ENCODE data around the gene TERT.
"Not testable (repeated sequence)": the region's sequence is repeated elsewhere in the genome, so short reads cannot be mapped to it uniquely, and the experiment has no call there.

Gene TERT

DNA sequence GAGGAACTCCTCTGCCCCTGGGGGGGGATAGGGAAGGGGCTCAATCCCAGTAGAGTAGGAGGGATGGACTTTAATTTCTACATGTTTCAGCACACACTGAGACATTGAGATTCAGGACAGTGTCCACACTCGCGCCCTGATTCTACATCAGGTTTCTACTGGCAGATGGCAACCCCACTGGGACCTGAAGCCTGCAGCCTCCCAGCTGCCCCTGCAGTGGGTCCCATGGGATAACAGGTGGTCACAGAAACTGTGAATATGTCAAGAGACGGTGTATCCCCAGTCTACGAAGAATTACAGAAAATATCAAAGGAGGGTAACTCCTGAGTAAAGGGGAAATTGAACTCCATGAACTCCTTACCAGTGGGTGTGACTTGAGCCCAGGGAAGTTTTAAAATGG lies 2.4 kb upstream of the TERT start:
- H3K4me3 ChIP-seq (ENCODE audit: low read depth, low read length): no peak overlapping the region

DNA sequence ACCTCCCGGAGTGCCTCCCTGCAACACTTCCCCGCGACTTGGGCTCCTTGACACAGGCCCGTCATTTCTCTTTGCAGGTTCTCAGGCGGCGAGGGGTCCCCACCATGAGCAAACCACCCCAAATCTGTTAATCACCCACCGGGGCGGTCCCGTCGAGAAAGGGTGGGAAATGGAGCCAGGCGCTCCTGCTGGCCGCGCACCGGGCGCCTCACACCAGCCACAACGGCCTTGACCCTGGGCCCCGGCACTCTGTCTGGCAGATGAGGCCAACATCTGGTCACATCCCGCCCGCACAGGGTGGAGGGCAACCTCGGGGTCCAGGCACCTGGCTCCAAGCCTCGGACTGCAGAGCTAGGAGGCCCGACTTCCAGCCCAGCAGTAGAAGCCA lies 776 bp upstream of the TERT start:
- H3K4me3 ChIP-seq (ENCODE audit: low read depth, low read length): peak overlapping the region; percentile 47

DNA sequence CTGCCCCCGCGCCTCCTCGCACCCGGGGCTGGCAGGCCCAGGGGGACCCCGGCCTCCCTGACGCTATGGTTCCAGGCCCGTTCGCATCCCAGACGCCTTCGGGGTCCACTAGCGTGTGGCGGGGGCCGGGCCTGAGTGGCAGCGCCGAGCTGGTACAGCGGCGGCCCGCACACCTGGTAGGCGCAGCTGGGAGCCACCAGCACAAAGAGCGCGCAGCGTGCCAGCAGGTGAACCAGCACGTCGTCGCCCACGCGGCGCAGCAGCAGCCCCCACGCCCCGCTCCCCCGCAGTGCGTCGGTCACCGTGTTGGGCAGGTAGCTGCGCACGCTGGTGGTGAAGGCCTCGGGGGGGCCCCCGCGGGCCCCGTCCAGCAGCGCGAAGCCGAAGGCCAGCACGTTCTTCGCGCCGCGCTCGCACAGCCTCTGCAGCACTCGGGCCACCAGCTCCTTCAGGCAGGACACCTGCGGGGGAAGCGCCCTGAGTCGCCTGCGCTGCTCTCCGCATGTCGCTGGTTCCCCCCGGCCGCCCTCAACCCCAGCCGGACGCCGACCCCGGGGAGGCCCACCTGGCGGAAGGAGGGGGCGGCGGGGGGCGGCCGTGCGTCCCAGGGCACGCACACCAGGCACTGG lies 548 bp downstream of the TERT start:
- H3K4me3 ChIP-seq (ENCODE audit: low read depth, low read length): peak overlapping the region; percentile 55

DNA sequence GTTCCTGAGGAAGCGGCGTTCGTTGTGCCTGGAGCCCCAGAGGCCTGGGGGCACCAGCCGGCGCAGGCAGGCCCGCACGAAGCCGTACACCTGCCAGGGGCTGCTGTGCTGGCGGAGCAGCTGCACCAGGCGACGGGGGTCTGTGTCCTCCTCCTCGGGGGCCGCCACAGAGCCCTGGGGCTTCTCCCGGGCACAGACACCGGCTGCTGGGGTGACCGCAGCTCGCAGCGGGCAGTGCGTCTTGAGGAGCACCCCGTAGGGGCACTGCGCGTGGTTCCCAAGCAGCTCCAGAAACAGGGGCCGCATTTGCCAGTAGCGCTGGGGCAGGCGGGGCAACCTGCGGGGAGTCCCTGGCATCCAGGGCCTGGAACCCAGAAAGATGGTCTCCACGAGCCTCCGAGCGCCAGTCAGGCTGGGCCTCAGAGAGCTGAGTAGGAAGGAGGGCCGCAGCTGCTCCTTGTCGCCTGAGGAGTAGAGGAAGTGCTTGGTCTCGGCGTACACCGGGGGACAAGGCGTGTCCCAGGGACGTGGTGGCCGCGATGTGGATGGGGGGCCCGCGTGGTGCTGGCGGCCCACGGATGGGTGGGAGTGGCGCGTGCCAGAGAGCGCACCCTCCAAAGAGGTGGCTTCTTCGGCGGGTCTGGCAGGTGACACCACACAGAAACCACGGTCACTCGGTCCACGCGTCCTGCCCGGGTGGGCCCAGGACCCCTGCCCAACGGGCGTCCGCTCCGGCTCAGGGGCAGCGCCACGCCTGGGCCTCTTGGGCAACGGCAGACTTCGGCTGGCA lies 1.3 kb downstream of the TERT start:
- H3K4me3 ChIP-seq (ENCODE audit: low read depth, low read length): no peak overlapping the region

DNA sequence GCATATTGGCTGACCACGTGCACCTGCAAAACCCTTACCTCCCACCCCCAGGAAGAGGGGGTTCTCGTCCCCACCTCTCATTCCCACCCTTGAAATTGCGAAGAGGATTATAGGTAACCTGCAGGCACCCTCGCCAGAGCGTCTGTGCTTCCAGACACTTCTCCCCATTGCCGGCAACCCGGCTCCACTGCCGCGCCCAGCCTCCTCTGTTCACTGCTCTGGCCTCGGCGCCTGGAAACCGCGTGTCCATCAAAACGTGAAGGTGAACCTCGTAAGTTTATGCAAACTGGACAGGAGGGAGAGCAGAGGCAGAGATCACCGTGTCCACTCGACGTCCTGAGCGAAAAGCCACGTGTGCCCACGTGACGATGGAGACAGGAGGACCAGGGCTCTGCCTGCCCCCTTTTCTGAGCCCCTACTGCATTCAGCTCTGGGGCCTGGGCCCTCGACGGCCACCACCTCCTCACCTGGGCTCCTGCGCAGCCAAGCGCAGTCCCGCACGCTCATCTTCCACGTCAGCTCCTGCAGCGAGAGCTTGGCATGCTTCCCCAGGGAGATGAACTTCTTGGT lies 1.9 kb downstream of the TERT start:
- H3K4me3 ChIP-seq (ENCODE audit: low read depth, low read length): no peak overlapping the region

DNA sequence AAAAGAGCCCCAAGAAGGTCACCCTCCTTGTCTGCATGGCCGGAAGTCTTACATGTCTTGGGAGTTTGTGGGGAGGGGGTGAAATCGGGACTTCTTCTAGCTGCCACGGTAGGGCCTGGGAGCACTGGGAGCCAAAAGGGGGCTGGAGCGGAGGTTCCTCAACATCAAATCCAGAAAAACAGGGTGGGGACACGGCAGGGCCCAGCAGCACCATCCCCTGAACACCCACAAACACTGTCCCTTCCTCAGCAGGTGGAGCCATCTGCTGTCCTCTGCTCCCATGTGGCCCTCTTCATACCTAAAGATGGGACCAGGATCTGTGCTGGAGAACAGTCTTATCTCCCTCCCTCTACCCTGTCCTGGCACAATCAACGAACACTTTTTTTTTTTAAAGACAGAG lies 2.7 kb downstream of the TERT start:
- H3K4me3 ChIP-seq (ENCODE audit: low read depth, low read length): no peak overlapping the region

DNA sequence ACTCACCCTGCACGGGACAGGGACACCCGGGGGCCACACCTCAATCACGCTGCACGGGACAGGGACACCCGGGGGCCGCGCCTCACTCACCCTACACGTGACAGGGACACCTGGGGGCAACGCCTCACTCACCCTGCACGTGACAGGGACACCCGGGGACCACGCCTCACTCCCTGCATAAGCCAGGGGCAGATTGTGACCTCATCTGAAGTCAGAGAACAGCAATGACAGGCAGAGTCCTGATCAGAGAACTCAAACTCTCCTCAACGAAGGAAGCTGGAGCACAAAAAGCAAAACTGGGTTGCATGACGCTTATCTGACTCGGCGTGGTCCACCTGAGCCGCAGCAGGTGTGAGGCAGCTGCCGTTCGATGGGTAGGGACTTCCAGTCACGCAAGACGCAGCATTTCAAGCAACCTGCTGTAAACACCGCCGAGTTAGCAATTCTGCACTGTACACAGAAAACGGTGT lies 3.2 kb downstream of the TERT start:
- H3K4me3 ChIP-seq (ENCODE audit: low read depth, low read length): no peak overlapping the region

DNA sequence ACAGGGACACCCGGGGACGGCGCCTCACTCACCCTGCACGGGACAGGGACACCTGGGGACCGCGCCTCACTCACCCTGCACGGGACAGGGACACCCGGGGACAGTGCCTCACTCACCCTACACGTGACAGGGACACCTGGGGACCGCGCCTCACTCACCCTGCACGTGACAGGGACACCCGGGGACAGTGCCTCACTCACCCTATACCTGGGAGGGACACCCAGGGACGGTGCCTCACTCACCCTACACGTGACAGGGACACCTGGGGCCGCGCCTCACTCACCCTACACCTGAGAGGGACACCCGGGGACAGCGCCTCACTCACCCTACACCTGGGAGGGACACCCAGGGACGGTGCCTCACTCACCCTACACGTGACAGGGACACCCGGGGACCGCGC lies 3.9 kb downstream of the TERT start:
- not testable (repeated sequence) for H3K4me3 ChIP-seq (ENCODE audit: low read depth, low read length)

DNA sequence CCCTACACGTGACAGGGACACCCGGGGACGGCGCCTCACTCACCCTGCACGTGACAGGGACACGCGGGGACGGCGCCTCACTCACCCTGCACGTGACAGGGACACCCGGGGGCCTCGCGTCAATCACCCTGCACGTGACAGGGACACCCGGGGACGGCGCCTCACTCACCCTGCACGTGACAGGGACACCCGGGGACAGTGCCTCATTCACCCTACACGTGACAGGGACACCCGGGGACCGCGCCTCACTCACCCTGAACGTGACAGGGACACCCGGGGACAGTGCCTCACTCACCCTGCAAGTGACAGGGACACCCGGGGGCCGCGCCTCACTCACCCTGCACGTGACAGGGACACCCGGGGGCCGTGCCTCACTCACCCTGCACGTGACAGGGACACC lies 5.3 kb downstream of the TERT start:
- H3K4me3 ChIP-seq (ENCODE audit: low read depth, low read length): not testable (repeated sequence)

DNA sequence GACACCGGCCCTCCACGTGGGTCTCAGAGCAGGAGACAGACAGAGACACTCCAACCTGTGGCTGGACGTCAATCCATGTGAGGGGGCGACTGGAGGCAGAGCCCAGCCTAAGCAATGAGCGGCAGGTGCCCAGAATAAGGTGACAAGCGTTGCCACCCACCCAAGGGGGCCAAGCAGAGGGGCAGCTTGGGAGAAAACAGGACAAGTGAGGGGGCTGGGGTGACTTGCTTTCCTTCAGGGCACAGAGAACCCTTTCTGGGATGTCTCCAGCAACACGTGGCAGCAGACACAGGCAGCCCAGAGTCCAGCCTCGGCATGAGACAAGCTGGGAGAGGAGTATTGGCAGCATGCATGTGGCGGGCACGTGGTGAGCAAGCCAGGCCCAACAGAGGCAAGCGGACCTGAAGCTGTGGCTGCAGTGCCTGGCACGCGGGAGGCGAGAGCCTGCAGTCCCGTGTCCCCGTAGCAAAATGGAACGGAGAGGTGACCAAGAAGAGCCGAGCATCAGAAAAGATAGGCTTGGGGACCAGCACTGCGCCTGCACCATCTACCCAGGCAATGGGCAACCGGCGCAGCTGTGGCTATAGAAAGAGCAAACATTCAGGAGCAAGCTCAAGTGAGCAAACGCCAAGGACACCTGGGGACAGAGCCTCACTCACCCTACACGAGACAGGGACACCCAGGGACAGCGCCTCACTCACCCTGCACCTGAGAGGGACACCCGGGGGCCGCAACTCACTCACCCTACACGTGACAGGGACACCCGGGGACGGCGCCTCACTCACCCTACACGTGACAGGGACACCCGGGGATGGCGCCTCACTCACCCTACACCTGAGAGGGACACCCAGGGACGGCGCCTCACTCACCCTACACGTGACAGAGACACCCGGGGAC lies 6.2 kb downstream of the TERT start:
- H3K4me3 ChIP-seq (ENCODE audit: low read depth, low read length): no peak overlapping the region

DNA sequence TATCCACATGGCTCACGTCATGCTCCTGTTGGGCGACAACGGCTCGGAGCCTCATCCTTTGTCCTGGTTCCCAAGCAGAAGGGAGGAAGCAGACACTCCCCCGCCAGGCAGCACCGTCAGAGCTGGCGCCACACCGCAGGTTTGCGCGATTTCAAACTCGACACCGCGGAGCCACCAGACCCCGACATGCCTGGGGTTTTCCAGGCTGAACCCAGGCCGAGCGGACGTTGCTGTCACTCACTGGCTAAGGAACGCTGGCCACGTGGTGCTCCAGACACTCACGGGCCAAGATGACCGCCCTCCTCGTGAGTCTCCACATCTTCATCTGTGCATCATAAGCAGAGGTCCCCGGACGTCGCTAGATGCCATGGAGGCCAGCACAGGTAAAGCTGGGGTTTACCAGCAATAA lies 9.0 kb downstream of the TERT start:
- H3K4me3 ChIP-seq (ENCODE audit: low read depth, low read length): no peak overlapping the region

DNA sequence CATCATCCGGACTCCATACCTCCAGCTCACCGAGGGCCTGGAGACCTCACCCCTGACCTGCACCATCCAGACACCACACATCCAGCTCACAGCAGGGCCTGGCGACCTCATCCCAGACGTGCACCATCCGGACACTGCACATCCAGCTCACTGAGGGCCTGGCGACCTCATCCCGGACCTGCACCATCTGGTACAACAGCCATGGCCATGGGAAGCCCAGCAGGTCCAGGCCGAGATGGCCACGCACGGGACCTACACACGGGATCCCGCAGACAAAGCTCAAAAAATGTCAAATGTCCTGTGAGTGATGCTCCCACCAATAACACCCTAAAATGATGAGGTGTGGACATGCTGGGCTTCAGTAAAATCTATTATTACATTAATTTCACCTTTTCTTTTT lies 9.7 kb downstream of the TERT start:
- H3K4me3 ChIP-seq (ENCODE audit: low read depth, low read length): no peak overlapping the region

DNA sequence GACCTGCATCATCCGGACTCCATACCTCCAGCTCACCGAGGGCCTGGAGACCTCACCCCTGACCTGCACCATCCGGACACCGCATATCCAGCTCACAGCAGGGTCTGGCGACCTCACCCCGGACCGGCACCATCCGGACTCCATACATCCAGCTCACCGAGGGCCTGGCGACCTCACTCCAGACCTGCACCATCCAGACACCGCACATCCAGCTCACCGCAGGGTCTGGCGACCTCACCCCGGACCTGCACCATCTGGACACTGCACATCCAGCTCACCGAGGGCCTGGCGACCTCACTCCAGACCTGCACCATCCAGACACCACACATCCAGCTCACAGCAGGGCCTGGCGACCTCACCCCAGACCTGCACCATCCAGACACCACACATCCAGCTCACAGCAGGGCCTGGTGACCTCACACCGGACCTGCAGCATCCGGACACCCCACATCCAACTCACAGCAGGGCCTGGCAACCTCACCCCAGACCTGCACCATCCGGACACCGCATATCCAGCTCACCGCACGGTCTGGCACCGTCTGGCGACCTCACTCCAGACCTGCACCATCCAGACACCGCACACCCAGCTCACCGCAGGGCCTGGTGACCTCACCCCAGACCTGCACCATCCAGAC lies 10.4 kb downstream of the TERT start:
- H3K4me3 ChIP-seq (ENCODE audit: low read depth, low read length): not testable (repeated sequence)

DNA sequence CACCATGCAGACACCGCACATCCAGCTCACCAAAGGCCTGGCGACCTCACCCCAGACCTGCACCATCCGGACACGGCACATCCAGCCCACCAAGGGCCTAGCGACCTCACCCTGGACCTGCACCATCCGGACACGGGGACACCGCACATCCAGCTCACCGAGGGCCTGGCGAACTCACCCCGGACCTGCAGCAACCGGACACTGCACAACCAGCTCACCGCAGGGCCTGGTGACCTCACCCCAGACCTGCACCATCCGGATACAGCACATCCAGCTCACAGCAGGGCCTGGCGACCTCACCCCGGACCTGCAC lies 11.2 kb downstream of the TERT start:
- not testable (repeated sequence) for H3K4me3 ChIP-seq (ENCODE audit: low read depth, low read length)

DNA sequence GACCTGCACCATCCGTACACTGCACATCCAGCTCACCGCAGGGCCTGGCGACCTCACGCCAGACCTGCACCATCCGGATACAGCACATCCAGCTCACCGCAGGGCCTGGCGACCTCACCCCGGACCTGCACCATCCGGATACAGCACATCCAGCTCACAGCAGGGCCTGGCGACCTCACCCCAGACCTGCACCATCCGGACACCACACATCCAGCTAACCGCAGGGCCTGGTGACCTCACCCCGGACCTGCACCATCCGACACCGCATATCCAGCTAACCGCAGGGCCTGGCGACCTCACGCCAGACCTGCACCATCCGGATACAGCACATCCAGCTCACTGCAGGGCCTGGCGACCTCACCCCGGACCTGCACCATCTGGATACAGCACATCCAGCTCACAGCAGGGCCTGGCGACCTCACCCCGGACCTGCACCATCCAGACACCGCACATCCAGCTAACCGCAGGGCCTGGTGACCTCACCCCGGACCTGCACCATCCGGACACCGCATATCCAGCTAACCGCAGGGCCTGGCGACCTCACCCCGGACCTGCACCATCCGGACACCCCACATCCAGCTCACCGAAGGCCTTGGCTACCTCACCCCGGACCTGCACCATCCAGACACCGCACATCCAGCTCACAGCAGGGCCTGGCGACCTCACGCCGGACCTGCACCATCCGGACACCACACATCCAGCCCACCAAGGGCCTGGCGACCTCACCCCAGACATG lies 11.7 kb downstream of the TERT start:
- H3K4me3 ChIP-seq (ENCODE audit: low read depth, low read length): not testable (repeated sequence)

DNA sequence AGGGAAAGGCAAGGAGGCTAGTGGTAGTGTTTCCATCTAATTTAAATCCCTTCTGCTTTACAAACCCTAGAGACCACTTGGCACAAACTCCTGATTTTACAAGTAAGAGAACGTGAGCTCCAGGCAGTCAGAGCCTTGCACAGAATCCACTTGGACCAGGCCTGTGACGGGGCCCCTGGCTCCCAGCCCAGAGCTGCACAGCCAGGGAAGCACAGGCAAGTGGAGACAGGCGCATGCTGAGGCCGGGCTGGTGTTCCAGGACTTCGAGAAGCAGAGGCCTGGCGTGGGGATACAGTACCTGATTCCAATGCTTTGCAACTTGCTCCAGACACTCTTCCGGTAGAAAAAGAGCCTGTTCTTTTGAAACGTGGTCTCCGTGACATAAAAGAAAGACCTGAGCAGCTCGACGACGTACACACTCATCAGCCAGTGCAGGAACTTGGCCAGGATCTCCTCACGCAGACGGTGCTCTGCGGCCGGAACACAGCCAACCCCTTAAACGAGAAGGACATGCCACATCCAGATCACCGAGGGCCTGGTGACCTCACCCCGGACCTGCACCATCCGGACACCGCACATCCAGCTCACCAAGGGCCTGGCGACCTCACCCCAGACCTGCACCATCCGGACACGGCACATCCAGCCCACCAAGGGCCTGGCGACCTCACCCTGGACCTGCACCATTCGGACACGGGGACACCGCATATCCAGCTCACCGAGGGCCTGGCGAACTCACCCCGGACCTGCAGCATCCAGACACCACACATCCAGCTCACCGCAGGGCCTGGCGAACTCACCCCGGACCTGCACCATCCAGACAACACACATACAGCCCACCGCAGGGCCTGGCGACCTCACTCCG lies 12.5 kb downstream of the TERT start:
- no peak overlapping the region for H3K4me3 ChIP-seq (ENCODE audit: low read depth, low read length)

DNA sequence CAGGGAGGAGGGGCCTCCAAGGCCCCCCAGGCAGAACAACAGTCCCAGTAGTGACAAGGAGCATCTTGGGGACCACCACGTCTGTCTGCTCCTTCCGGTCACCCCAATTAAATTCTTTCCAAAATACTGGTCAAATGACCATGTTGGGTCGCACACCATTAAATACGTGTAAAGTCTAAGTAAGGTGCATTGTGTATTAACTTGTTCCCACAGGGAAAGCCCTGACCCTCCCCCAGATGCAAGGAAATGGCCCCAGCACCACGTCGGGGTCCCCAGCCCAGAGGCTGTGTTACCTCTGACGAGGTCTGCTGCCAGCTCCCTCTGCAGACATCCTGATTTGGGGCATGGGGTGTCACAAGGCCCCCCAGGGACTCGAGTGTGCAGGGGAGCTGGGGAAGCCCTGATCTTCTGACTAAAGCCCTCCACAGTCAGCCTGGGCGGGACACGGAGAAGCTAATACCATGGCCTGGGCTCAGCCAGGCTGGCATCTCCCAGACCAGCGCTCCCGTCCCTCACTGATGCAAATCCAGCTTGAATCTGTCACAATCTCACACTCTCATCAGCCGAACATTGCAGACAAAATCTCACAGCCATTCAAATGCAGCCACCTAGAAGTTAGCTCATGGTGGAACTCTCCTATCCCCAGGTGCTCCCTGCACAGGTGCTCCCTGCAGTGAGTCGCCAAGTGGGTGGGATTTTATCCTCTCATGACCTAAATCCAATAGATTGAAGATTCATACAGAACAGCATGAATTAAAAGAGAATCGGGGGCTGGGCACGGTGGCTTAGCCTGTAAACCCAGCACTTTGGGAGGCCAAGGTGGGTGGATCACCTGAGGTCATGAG lies 13.6 kb downstream of the TERT start:
- no peak overlapping the region for H3K4me3 ChIP-seq (ENCODE audit: low read depth, low read length)

DNA sequence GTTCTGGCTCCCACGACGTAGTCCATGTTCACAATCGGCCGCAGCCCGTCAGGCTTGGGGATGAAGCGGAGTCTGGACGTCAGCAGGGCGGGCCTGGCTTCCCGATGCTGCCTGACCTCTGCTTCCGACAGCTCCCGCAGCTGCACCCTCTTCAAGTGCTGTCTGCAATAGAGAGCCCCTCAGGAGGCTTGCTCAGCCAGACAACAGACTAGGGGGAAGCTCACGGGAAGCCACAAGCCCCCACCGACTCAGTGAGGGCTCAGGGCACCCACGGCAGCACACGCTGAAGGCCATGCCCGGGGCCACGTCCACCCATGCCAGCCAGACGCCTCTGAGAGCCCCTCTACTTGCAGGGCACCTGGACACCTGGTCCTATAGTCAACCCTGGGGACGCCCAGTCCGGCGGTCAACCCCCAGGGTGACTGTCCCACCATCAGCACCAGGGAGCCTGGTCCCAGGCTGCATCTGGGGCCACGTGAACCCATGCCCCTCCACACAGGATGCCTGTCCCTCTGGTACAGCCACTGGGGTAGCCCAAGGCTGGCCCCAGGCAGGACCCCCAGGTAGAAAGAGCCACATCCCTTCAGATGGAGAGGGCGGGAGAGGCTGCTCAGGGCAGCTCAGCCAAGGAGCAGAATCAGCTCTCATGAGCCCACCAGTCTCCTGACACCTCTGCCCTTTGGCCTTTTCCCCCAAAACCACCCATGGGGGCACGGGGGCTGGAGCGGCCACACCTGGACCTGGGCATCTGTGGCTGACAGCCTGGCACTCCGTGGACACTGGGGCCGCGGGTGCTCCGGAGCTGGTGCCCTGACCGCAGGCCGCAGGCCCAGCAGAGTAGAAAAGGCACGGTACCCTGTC lies 14.5 kb downstream of the TERT start:
- no peak overlapping the region for H3K4me3 ChIP-seq (ENCODE audit: low read depth, low read length)
